Astrocyte (in vitro differentiated cells and primary cell): Measurements from ENCODE around the gene CDC42EP4. TPM values are rescaled to one million over a fixed set of nuclear protein-coding genes. Genes with fewer than 3 reads are reported as not detected.

Experiments used
- DNase-seq: peaks from one replicate; pipeline ENCODE4 v3.0.0-alpha.2; 2010; ENCODE audit warnings: low read depth
- FAIRE-seq: peaks from 2 replicates; lab custom pipeline; 2011; peaks lifted over from hg19 to GRCh38; lab: Jason Lieb, UNC
- H2AFZ ChIP-seq: 2 replicates; pipeline ENCODE4 v1.6.0; 2012; ENCODE audit warnings: low read depth, low read length, inconsistent platforms
- H3K27ac ChIP-seq: 2 replicates; pipeline ENCODE4 v1.5.1; 2011; ENCODE audit warnings: low read depth, low read length, inconsistent platforms
- H3K27me3 ChIP-seq: 2 replicates; pipeline ENCODE4 v1.6.0; 2011; ENCODE audit warnings: low read length, inconsistent platforms; ENCODE audit not compliant: insufficient read depth
- H3K36me3 ChIP-seq: 2 replicates; pipeline ENCODE4 v1.5.1; 2011; ENCODE audit warnings: low read length, inconsistent platforms; ENCODE audit not compliant: insufficient read depth
- H3K4me1 ChIP-seq: 2 replicates; pipeline ENCODE4 v1.5.1; 2011; ENCODE audit warnings: low read length, inconsistent platforms; ENCODE audit not compliant: insufficient read depth
- H3K4me2 ChIP-seq: 2 replicates; pipeline ENCODE4 v1.6.0; 2012; ENCODE audit warnings: low read length, inconsistent platforms
- H3K4me3 ChIP-seq: 2 replicates; pipeline ENCODE4 v1.5.1; 2011; ENCODE audit warnings: low read depth, mild to moderate bottlenecking, low read length, inconsistent platforms; ENCODE audit not compliant: insufficient read depth
- H3K79me2 ChIP-seq: 2 replicates; pipeline ENCODE4 v1.6.0; 2012; ENCODE audit warnings: mild to moderate bottlenecking, low read length, inconsistent platforms; ENCODE audit not compliant: insufficient read depth
- H3K9ac ChIP-seq: 2 replicates; pipeline ENCODE4 v1.6.0; 2012; ENCODE audit warnings: mild to moderate bottlenecking, low read length, inconsistent platforms
- H3K9me3 ChIP-seq: 2 replicates; pipeline ENCODE4 v1.5.1; 2012; ENCODE audit warnings: low read depth, mild to moderate bottlenecking, low read length, inconsistent platforms; ENCODE audit not compliant: insufficient read depth
- H4K20me1 ChIP-seq: 2 replicates; pipeline ENCODE4 v1.6.0; 2012; ENCODE audit warnings: low read length, inconsistent platforms; ENCODE audit not compliant: insufficient read depth
- H3K27ac Mint-ChIP-seq: one replicate; pipeline ENCODE4 v1.8.0; 2021; ENCODE audit warnings: mild to moderate bottlenecking, mixed read lengths; ENCODE audit not compliant: unreplicated experiment
- H3K27me3 Mint-ChIP-seq: one replicate; pipeline ENCODE4 v1.8.0; 2021; ENCODE audit warnings: low read depth, mixed read lengths; ENCODE audit not compliant: unreplicated experiment
- H3K36me3 Mint-ChIP-seq: one replicate; pipeline ENCODE4 v1.8.0; 2021; ENCODE audit warnings: low read depth, mixed read lengths; ENCODE audit not compliant: unreplicated experiment
- H3K4me1 Mint-ChIP-seq: one replicate; pipeline ENCODE4 v1.8.0; 2021; ENCODE audit warnings: low read depth, mixed read lengths; ENCODE audit not compliant: unreplicated experiment
- H3K4me3 Mint-ChIP-seq: one replicate; pipeline ENCODE4 v1.8.0; 2021; ENCODE audit warnings: mild to moderate bottlenecking, moderate library complexity, mixed read lengths; ENCODE audit not compliant: unreplicated experiment
- H3K9me3 Mint-ChIP-seq: one replicate; pipeline ENCODE4 v1.8.0; 2021; ENCODE audit warnings: mild to moderate bottlenecking, mixed read lengths; ENCODE audit not compliant: unreplicated experiment
- EZH2 ChIP-seq: IDR thresholded peaks from 2 replicates; pipeline ENCODE4 v1.6.1; 2012; ENCODE audit warnings: mild to moderate bottlenecking, low read length, inconsistent platforms; ENCODE audit not compliant: insufficient read depth
- total RNA-seq: library from RNA; stranded (reverse); gene quantifications from 2 replicates; pipeline ENCODE4 v1.2.1, GENCODE V29; 2021
- TF ChIP-seq, protein P1 (sequence below): IDR thresholded peaks from 2 replicates; pipeline ENCODE4 v1.5.1; 2011; ENCODE audit warnings: low read depth, mild to moderate bottlenecking, inconsistent platforms, low read length, moderate library complexity; ENCODE audit not compliant: insufficient read depth

The CDC42EP4 gene
- total RNA-seq, 1 donor from 2014 or later = 15.8 TPM

DNA sequence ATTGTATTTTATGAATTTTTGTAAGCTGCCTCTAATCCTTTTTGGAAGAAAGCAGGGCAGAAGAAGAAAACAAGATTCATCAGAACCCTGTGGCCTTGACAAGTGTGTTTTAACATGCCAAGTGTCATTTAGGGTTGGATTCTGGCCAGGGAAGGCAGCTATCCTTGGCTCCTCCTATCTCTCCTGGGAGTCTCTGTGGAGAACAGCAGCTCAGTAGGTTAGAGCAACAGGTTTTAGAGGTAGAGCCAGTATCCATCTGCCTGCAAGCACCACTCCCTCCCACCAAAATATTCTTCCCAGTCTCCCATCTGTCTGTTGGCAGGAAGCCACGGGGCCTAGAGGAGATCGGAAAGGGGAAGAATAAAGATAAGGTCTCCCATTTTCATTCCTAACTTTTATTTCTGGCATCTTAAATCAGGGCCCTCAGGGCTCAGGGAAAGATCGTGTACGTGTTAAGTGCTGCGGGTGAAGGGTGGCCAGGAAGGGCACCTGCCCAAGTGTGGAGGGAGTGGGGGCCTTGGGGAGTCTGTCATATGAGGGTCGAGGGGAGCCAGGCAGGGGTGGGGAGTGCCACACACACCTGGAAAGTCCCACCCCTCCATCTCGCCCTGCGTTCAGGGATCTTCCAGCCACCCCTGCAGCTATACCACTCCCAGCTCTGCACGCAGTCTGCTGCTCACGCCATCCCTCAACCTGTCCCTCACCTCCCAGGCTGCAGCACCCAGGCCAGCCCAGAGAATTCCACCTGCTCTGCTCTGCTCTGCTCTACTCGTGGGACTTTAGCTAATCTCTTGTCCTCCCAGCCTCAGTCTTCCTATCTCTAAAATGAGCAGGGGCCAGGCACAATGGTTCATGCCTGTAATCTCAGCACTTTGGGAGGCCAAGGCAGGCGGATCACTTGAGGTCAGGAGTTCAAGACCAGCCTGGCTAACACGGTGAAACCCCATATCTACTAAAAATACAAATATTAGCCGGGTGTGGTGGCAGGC is 33.0 kb downstream of the CDC42EP4 start:
- H3K27ac ChIP-seq = no peak overlapping the region
- no peaks in the 10 kb centered on the region for H3K4me1 ChIP-seq
- H3K9me3 Mint-ChIP-seq = no peaks in the 10 kb centered on the region
- H3K9ac ChIP-seq = no peak overlapping the region
- H3K9me3 ChIP-seq = no peaks in the 10 kb centered on the region
- H2AFZ ChIP-seq = no peak overlapping the region
- peaks cover 2% of the 10 kb centered on the region for H3K36me3 Mint-ChIP-seq
- H3K36me3 ChIP-seq = no peaks in the 10 kb centered on the region
- no peak overlapping the region for H3K27ac Mint-ChIP-seq
- H3K79me2 ChIP-seq = no peaks in the 10 kb centered on the region
- H3K4me1 Mint-ChIP-seq = peaks cover 11% of the 10 kb centered on the region
- H3K4me3 ChIP-seq = no peak overlapping the region
- DNase-seq (no peak), FAIRE-seq (no peak)
- peaks cover 12% of the 10 kb centered on the region for H4K20me1 ChIP-seq
- H3K27me3 ChIP-seq = no peaks in the 10 kb centered on the region
- TF ChIP-seq, protein P1, sequence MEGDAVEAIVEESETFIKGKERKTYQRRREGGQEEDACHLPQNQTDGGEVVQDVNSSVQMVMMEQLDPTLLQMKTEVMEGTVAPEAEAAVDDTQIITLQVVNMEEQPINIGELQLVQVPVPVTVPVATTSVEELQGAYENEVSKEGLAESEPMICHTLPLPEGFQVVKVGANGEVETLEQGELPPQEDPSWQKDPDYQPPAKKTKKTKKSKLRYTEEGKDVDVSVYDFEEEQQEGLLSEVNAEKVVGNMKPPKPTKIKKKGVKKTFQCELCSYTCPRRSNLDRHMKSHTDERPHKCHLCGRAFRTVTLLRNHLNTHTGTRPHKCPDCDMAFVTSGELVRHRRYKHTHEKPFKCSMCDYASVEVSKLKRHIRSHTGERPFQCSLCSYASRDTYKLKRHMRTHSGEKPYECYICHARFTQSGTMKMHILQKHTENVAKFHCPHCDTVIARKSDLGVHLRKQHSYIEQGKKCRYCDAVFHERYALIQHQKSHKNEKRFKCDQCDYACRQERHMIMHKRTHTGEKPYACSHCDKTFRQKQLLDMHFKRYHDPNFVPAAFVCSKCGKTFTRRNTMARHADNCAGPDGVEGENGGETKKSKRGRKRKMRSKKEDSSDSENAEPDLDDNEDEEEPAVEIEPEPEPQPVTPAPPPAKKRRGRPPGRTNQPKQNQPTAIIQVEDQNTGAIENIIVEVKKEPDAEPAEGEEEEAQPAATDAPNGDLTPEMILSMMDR = no peak
- no peak for TF ChIP-seq EZH2
- H3K4me3 Mint-ChIP-seq = no peak overlapping the region
- no peak overlapping the region for H3K4me2 ChIP-seq
- peaks cover 4% of the 10 kb centered on the region for H3K27me3 Mint-ChIP-seq

GRCh38 chr17:73278049-73278464 is 33.7 kb downstream of the CDC42EP4 start:
- Mint-ChIP-seq H3K36me3 (peaks cover 2% of the 10 kb centered on the region), H3K4me1 (peaks cover 6% of the 10 kb centered on the region), H3K27me3 (peaks cover 4% of the 10 kb centered on the region), H3K4me3 (no peak overlapping the region), H3K27ac (no peak overlapping the region), H3K9me3 (no peaks in the 10 kb centered on the region)
- H2AFZ ChIP-seq = no peak overlapping the region
- no peak overlapping the region for H3K27ac ChIP-seq
- DNase-seq = no peak
- no peaks in the 10 kb centered on the region for H3K9me3 ChIP-seq
- no peak for FAIRE-seq
- H3K79me2 ChIP-seq = no peaks in the 10 kb centered on the region
- TF ChIP-seq, protein P1 = no peak
- TF ChIP-seq EZH2 = no peak
- H3K4me1 ChIP-seq = no peaks in the 10 kb centered on the region
- no peak overlapping the region for H3K4me2 ChIP-seq
- no peak overlapping the region for H3K9ac ChIP-seq
- no peak overlapping the region for H3K4me3 ChIP-seq
- H3K36me3 ChIP-seq = no peaks in the 10 kb centered on the region
- H3K27me3 ChIP-seq = no peaks in the 10 kb centered on the region
- peaks cover 6% of the 10 kb centered on the region for H4K20me1 ChIP-seq

DNA sequence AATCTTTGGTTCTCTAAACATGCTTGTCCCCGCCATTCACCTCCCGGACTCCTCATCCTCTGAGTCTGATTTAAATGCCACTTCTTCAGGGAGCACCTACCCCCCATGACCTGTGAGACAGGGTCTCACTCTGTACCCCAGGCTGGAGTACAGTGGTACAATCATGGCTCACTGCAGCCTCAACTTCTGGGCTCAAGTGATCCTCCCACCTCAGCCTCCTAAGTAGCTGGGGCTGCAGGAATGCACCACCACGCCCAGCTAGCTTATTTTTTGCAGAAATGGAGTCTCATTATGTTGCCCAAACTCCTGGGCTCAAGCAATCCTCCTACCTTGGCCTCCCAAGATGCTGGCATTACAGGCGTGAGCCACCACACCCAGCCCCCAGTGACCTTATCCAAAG is 37.3 kb downstream of the CDC42EP4 start:
- Mint-ChIP-seq H3K27ac (no peak overlapping the region), H3K36me3 (peaks cover 2% of the 10 kb centered on the region), H3K9me3 (no peaks in the 10 kb centered on the region), H3K4me1 (peaks cover 6% of the 10 kb centered on the region), H3K27me3 (peaks cover 4% of the 10 kb centered on the region), H3K4me3 (no peak overlapping the region)
- FAIRE-seq (no peak), DNase-seq (no peak)
- Histone ChIP-seq H3K79me2 (no peaks in the 10 kb centered on the region), H3K4me3 (no peak overlapping the region), H2AFZ (no peak overlapping the region), H3K27me3 (no peaks in the 10 kb centered on the region), H3K36me3 (no peaks in the 10 kb centered on the region), H3K4me1 (no peaks in the 10 kb centered on the region), H3K27ac (no peak overlapping the region), H3K4me2 (no peak overlapping the region), H3K9ac (no peak overlapping the region), H3K9me3 (no peaks in the 10 kb centered on the region), H4K20me1 (no peaks in the 10 kb centered on the region)
- TF ChIP-seq, protein P1 = no peak
- no peak for TF ChIP-seq EZH2
